A549 treated with Hydrocortisone at 1 μM for 4 hours (cell line): ENCODE results near the gene WDR73. TPM values are rescaled to one million over a fixed set of nuclear protein-coding genes. Genes with fewer than 3 reads are reported as not detected.

Experiments
- total RNA-seq: library from RNA; stranded (reverse); fragments of 200-300 nt; extraction: Qiagen RNA extraction; gene quantifications from 5 replicates; pipeline ENCODE4 v1.2.3, GENCODE V29; 2022

Gene WDR73
- total RNA-seq = 34.6 to 48.6 TPM (median 36.2 TPM) in 5 replicates

DNA sequence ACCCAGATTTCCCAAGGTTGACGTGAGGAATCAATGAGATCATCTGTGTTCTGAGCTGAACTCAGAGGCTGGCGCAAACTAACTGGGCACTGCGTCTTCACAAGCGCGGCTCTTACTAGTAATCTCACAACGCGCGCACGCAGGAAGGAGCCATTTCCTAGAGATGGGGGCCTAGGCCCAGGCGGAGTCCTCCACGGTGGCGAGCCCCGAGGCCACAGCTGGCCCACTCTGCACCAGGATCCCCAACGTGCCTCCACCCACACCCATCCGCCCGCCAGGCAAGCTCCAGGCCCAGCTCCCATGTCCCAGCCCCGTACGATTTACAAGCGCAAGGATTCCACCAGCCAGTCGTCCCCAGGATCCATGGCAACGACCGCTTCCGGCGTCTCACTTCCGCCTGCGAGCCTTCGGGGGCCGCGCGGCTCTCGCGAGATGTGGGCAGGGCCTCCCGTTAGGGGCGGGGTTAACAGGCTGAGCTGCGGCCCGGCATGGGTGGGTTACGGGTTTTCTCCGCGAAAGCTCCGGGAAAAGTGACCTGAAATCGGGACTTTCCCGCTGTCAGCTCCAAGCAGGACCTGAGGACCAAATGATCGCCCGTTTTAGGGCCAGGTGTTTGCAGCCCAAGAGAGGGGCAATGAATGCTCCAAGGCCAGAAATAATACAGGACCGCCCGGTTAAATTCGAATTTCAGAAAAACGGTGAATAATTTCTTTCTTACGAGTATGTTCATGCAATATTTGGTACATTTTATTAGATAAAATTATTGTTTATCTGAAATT is at the start of gene WDR73:
WDR73 (minus strand) TSS at position 374 of the 779 bp plus-strand sequence; CDS start at position 365, 9 bp downstream.

DNA sequence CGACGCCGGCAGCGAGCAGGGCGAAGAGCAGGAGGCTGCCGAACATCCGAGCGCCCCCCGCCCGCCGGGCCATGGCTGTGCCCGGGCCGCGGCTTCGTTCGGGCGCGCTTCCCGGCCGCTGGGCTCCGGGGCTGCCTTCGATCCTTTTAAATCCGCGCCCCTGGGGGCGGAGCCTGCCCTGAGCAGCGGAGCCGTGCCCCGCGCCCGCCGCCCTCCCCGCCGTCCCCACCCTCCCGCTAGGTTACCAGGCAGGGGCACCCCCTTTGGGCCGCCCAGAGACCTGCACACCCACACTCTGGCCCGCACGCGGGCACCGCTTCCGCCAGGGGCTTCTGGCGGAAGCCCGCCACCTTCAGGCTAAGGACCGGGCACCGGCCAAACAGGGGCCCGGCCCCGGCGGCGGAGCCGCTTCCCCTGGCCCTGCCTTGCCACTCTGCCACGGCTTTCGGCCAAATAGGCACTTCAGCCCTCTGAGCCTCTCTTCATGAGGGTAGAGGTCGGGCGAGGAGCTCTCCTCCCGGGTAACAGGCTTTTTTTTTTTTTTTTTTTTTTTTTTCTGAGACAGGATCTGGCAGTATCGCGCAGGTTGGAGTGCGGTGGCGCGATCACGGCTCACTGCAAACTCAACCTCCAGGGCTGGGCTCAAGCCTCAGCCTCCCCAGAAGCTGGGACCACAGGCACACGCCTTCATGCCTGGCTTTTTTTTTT is 4.2 kb upstream of the WDR73 start, which contains the start of gene NMB:
NMB (minus strand) TSS at position 120 of the 708 bp plus-strand sequence; CDS start at position 73, 47 bp downstream.

DNA sequence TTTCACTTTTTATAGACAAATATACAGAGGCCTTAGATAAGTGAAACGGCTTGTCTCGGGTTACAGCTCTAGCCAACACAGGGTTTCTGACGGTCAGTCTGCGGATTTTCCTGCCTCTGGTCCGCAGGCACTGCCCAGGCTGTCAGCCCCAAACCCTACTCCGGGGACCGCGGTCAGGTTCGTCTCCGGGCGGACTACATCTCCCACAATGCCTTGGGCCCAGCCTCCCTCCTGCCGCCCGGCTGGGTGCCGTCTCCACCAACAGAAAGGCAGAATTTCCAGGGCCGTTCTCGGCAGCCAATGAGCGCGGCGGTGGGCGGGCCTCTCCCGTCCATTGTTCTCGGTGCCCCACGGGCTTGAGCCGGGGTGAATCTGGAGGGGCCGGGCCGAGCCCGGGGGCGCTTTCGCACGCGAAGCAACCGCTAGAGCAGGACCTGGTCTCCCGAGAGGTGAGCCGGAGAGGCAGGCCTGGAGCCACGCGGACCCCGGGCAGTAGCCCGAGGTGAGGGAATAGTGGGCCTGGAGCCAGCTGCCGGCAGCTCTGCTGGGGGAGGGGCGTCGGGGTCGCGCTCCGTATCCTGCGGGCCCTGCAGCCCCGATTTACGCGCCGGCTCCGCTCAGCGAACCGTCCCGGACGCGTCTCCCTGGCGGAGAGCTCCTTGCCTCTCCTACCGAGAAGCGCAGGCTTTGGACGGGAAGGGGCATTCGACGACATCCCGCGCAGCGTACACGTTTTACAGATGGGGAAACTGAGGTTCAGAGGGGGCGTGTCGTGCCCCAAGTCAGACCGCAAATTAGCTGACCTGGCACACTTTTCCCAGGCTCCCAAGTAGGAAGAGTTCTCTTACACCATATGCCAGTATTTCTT is 53.2 kb downstream of the WDR73 start, which contains the start of gene ZSCAN2:
ZSCAN2 (plus strand) TSS at position 323 of the 868 bp plus-strand sequence. CDS start 2,919 bp downstream, outside the sequence.

Other genes with a start within 250 kb of the WDR73 start
- 11.9 to 14.6 TPM (median 13.1 TPM) in 5 replicates for gene ZSCAN2, start 53.3 kb downstream of the WDR73 start, total RNA-seq
- 11.4 to 25.0 TPM (median 22.7 TPM) in 5 replicates for gene NMB, start 3.9 kb upstream of the WDR73 start, total RNA-seq
- 309 to 441 TPM (median 329 TPM) in 5 replicates for gene SEC11A, start 61.9 kb upstream of the WDR73 start, total RNA-seq
- gene ZNF592, start 94.3 kb upstream of the WDR73 start, total RNA-seq = 18.6 to 21.0 TPM (median 20.7 TPM) in 5 replicates
- 0.08 to 0.10 TPM (median 0.09 TPM) in 5 replicates for gene ALPK3, start 163.1 kb upstream of the WDR73 start, total RNA-seq
- gene SLC28A1, start 230.4 kb upstream of the WDR73 start, total RNA-seq = 0.03 to 0.06 TPM in 2 of 5 replicates, not detected in the others